ENCODE data around the gene USP47.

Gene USP47

GRCh38 chr11:11864803-11865202 lies 23.0 kb downstream of the USP47 start:
- DNase-seq (ENCODE audit: low read depth in 2 of 2), result no peak

- DNase-seq (ENCODE audit: low read depth in 2 of 2), result no peak
Measured at GRCh38 chr11:11865449-11865848, 23.7 kb downstream of the USP47 start.

GRCh38 chr11:11866203-11866602 lies 24.4 kb downstream of the USP47 start:
- DNase-seq (ENCODE audit: low read depth in 2 of 2), result no peak

GRCh38 chr11:11867720-11868119 lies 25.9 kb downstream of the USP47 start:
- no peak for DNase-seq (ENCODE audit: low read depth in 2 of 2)

GRCh38 chr11:11871991-11872401 lies 30.2 kb downstream of the USP47 start:
- DNase-seq (ENCODE audit: low read depth in 2 of 2), result no peak

GRCh38 chr11:11876458-11876857 lies 34.7 kb downstream of the USP47 start:
- DNase-seq (ENCODE audit: low read depth in 2 of 2), result no peak

GRCh38 chr11:11880179-11880578 lies 38.4 kb downstream of the USP47 start:
- no peak for DNase-seq (ENCODE audit: low read depth in 2 of 2)

GRCh38 chr11:11882539-11882938 lies 40.8 kb downstream of the USP47 start:
- no peak for DNase-seq (ENCODE audit: low read depth in 2 of 2)

- no peak for DNase-seq (ENCODE audit: low read depth in 2 of 2)
Measured at GRCh38 chr11:11884351-11884750, 42.6 kb downstream of the USP47 start.

GRCh38 chr11:11884774-11885481 lies 43.2 kb downstream of the USP47 start:
- DNase-seq (ENCODE audit: low read depth in 2 of 2), result no peak

GRCh38 chr11:11894486-11894885 lies 52.7 kb downstream of the USP47 start:
- DNase-seq (ENCODE audit: low read depth in 2 of 2), result no peak

GRCh38 chr11:11895672-11896071 lies 53.9 kb downstream of the USP47 start:
- DNase-seq (ENCODE audit: low read depth in 2 of 2), result no peak

- DNase-seq (ENCODE audit: low read depth in 2 of 2), result no peak
Measured at GRCh38 chr11:11898648-11899047, 56.9 kb downstream of the USP47 start.

- no peak for DNase-seq (ENCODE audit: low read depth in 2 of 2)
Measured at GRCh38 chr11:11899401-11899800, 57.6 kb downstream of the USP47 start.

- DNase-seq (ENCODE audit: low read depth in 2 of 2), result no peak
Measured at GRCh38 chr11:11901929-11902328, 60.2 kb downstream of the USP47 start.

GRCh38 chr11:11909727-11910126 lies 68.0 kb downstream of the USP47 start:
- no peak for DNase-seq (ENCODE audit: low read depth in 2 of 2)

- no peak for DNase-seq (ENCODE audit: low read depth in 2 of 2)
Measured at GRCh38 chr11:11910541-11910940, 68.8 kb downstream of the USP47 start.

GRCh38 chr11:11913395-11913794 lies 71.6 kb downstream of the USP47 start:
- DNase-seq (ENCODE audit: low read depth in 2 of 2), result no peak

- no peak for DNase-seq (ENCODE audit: low read depth in 2 of 2)
Measured at GRCh38 chr11:11915625-11916024, 73.9 kb downstream of the USP47 start.

GRCh38 chr11:11916981-11917399 lies 75.2 kb downstream of the USP47 start:
- DNase-seq (ENCODE audit: low read depth in 2 of 2), result no peak

GRCh38 chr11:11923828-11924227 lies 82.1 kb downstream of the USP47 start:
- no peak for DNase-seq (ENCODE audit: low read depth in 2 of 2)

GRCh38 chr11:11929920-11930319 lies 88.1 kb downstream of the USP47 start:
- no peak for DNase-seq (ENCODE audit: low read depth in 2 of 2)

GRCh38 chr11:11931461-11932055 lies 89.8 kb downstream of the USP47 start:
- DNase-seq (ENCODE audit: low read depth in 2 of 2), result no peak

- no peak for DNase-seq (ENCODE audit: low read depth in 2 of 2)
Measured at GRCh38 chr11:11935536-11935935, 93.8 kb downstream of the USP47 start.
